GM12874 (cell line): ENCODE data around the gene TIAM2.

Source experiments
- TF ChIP-seq, protein P1 (sequence below): IDR thresholded peaks from 2 replicates; pipeline ENCODE4 v1.5.1; 2011; ENCODE audit warnings: low read depth, mild to moderate bottlenecking, control low read depth, low read length, moderate library complexity; ENCODE audit not compliant: insufficient read depth

The TIAM2 gene

DNA sequence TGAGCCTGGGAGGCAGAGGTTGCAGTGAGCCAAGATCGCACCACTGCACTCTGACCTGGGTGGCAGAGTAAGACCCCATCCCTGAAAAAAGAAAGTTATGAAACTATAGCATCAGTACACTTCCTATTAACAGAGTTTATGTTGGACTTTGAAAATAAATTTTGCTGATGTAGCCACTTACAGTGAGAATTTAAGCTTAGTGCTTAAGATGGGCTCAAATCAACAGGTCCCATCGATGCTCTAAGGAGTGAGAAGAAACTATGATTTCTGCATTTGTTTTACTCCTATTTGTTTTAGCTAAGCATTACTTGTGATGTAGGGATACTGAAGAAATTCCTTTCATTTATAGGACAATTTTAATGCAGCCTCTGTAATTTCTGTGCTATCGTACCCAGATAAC, 175.4 kb downstream of the TIAM2 start:
- TF ChIP-seq, protein P1, sequence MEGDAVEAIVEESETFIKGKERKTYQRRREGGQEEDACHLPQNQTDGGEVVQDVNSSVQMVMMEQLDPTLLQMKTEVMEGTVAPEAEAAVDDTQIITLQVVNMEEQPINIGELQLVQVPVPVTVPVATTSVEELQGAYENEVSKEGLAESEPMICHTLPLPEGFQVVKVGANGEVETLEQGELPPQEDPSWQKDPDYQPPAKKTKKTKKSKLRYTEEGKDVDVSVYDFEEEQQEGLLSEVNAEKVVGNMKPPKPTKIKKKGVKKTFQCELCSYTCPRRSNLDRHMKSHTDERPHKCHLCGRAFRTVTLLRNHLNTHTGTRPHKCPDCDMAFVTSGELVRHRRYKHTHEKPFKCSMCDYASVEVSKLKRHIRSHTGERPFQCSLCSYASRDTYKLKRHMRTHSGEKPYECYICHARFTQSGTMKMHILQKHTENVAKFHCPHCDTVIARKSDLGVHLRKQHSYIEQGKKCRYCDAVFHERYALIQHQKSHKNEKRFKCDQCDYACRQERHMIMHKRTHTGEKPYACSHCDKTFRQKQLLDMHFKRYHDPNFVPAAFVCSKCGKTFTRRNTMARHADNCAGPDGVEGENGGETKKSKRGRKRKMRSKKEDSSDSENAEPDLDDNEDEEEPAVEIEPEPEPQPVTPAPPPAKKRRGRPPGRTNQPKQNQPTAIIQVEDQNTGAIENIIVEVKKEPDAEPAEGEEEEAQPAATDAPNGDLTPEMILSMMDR = no peak

DNA sequence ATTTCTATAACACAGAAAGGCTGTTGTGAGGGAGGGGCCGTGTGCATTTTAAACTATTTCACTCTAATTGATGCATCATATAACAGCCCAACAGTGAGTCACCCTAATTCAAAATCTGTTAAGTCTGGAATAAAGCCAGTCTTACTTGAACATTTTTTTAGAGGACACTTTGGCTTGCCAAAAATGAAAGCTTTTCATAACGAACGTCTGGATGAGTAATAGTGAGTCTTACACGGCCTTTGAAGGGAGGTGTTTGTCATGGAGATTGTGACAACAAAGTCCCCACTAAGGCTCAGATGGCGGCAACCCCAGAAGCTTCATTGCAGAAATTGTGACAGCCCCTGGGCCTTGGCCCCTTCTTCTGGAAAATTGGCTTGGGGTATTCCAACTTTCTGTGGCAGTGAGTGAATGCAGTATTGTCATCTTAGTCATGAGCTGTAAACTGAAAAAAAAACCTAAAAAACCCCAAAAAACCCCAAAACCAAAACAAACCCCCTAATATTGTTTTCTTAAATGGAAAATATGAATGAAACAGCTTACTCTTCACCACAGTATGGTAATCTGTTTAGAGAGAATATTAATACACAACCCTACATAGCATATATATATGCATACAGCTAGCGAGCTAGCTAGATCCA, 176.1 kb downstream of the TIAM2 start:
- TF ChIP-seq, protein P1 = no peak

DNA sequence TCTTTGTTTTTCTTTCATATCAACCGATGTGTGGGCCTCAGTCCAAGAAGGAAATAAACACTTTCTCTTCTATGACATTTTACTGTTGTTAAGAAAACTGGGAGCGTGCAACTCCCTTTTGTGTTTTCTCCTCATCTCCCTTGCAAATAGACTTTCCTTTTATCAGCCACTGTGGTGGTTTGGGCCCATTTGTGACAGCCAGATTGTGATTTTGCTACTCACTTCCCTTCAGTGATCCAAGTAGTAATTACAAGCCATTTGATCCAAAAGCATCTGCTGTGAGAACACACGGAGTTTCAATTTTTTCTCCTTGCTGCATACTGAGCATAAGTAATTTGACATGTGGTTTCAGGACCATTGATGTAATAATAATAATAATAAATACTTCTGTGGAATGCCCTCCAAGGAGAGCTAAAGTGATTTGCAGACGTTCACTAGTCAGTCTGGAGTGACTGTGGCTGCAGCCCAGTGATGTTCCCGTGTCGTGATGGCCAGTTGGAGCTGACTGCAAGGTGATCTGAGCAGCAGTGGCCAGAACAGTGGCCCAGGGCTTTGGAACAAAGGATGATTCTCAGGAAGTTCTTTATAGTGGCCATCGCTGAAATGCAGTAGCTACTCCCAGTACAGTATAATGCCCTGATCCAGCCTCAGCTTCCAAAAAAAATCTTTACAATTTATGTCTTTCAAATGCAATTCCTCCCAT, 176.8 kb downstream of the TIAM2 start:
- TF ChIP-seq, protein P1 = no peak

- TF ChIP-seq, protein P1 = no peak
These were observed 178.4 kb downstream of the TIAM2 start for GRCh38 chr6:155173488-155173887.

DNA sequence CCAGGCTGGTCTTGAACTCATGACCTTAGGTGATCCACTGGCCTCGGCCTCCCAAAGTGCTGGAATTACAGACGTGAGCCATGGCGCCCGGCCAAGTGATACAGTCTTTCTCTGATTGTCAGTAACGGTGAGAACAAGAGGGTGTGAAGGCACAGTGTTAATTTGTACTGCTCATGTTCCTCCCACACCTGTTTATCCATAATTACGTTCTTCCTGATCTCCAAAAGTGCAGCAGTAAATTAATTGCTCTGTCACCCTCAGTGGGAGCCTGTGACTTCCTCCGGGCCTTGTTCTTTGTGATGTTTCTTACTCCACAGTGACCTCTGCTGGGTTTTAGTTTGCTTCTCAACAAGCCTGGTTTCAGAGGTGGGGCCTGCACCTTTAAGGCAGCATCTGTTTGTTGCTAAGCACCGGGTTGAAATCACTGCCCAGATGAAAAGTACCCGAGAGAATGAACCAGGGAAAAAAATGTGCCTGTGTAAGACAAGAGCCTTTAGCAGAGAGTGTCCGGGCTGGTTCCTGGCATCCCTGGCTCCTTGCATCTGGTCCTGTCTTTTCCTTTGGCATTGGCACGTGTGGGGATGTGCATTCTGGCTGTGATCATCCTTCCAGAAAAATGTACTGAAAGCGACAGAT, 179.6 kb downstream of the TIAM2 start:
- TF ChIP-seq, protein P1 = peak; percentile 55

- TF ChIP-seq, protein P1 = peak; percentile 41; the same call in 1 of the 2 replicates
These were observed 182.3 kb downstream of the TIAM2 start for GRCh38 chr6:155177363-155177961.

DNA sequence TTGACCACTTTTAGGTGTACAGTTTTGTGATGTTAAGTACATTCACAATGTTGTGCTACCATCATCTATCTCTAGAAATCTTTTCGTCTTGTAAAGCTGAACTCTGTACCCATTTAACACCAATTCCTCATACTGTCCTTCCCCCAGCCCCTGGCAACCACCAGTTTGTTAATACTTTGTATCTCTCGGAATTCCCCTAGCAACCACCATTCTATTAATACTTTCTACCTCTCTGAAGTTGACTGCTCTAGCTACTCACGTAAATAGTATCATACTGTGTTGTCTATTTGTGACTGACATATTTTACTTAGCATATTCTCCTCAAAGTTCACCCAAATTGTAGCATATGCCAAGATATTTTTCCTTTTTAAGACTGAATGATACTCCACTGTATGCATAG, 186.4 kb downstream of the TIAM2 start:
- TF ChIP-seq, protein P1 = no peak
